GM19239 (cell line): ENCODE data around the gene D2HGDH.
A peak's percentile ranks its signal among the peaks of the same experiment; 100 is the strongest.

ENCODE experiments used
- DNase-seq: peaks from one replicate; pipeline ENCODE4 v3.0.0; 2011; ENCODE audit warnings: low spot score; ENCODE audit not compliant: insufficient read length
- FAIRE-seq: peaks from 2 replicates; lab custom pipeline; 2011; peaks lifted over from hg19 to GRCh38; lab: Jason Lieb, UNC

D2HGDH gene

GRCh38 chr2:241763551-241764274, 29.3 kb downstream of the D2HGDH start:
- no peak for FAIRE-seq
- no peak for DNase-seq

GRCh38 chr2:241764275-241765241, 30.1 kb downstream of the D2HGDH start:
- no peak for DNase-seq

DNA sequence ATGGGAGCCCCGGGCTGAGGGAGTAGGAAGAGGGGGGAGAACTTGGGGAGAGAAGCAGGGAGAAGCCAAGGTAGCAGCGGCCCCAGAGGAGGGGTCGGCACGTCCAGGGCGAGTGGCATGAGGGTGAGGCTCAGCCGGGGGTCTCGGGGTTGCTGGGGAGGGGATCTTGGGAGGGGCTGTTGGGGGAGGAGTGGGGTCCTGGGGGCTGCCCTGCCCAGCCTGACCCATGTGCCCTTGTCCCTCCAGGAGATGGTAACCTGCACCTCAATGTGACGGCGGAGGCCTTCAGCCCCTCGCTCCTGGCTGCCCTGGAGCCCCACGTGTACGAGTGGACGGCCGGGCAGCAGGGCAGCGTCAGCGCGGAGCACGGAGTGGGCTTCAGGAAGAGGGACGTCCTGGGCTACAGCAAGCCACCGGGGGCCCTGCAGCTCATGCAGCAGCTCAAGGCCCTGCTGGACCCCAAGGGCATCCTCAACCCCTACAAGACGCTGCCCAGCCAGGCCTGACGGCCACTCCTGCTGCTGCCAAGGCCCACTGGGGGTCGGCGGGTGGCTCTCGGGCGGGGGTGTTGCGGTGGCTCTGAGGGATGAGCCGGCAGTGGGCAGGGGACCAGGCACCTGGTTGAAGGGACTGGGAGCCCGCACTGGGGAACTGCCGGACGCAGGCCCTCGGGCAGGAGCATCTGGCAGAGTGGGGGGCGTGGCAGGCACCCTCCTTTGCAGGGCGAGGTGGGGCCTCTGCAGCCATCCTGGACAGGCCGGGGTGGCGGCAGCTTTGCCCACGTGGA, 33.2 kb downstream of the D2HGDH start:
- no peak for FAIRE-seq

More at GRCh38 chr2:241764275-241765241, 30.1 kb downstream of the D2HGDH start:
- FAIRE-seq: no peak

GRCh38 chr2:241768251-241768711, 33.9 kb downstream of the D2HGDH start:
- DNase-seq (peak; percentile 1), FAIRE-seq (no peak)

More for the DNA sequence above, 33.2 kb downstream of the D2HGDH start:
- DNase-seq: peak; percentile 1

DNA sequence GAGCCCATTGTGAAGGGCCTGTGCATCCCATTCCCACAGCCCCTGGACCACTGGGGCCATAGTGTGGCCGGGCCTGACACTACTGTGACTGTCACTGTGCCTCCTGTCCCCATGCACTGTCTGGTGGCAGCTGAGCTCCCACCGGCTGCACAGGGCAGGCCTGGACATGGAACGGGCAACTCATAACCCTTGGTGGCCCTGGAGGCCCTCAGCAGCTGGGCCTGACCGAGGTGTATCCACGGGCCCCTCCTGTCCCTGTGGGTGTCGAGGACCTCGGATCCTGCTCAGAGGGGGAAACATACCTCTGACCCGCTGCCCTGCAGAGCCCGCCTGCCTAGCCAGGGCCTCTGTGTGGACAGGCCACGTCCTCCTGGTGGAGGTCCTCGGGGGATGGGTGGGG, 34.4 kb downstream of the D2HGDH start:
- no peak for DNase-seq
- FAIRE-seq: no peak

DNA sequence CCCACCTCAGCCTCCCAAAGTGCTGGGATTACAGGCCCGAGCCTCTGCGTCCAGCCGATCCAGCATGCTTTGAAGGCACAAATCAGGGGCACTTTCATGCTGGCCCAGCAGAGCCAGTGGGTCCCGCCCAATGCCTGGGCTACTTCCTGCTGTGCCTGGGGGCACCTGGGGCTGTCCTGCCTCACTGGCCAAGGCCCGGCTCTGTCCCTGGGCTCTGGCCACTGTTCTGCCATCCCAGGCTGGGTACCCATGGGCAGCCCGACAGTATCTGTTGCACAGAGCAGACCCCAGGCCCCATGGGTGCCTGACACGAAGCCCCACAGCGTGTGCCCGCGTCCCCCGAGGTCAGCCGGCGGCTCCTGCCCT, 35.4 kb downstream of the D2HGDH start:
- FAIRE-seq (no peak), DNase-seq (peak; percentile 1)

GRCh38 chr2:241770185-241770935, 35.9 kb downstream of the D2HGDH start:
- no peak for FAIRE-seq
- peak; percentile 7 for DNase-seq

- no peak for FAIRE-seq
- DNase-seq: no peak
Observed at GRCh38 chr2:241770936-241771285, 36.5 kb downstream of the D2HGDH start.

- DNase-seq: peak; percentile 7
Observed at GRCh38 chr2:241771286-241772062, 37.0 kb downstream of the D2HGDH start.

DNA sequence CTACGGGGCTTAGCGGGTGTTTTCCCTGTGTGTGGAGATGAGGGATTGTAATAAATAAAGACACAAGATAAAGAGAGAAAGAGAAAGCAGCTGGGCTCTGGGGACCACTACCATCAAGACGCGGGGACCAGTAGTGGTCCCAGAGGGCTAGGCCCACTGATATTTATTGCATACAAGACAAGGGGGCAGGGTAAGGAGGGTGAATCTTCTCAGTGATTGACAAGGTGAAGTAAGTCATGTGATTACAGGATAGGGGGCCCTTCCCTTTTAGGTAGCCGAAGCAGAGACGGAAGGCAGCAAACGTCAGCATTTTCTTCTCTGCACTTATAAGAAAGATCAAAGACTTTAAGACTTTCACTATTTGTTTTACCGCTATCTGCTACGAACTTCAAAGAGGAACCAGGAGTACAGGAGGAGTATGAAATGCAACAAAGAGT, 37.7 kb downstream of the D2HGDH start:
- DNase-seq: peak; percentile 1
- no peak for FAIRE-seq

More at GRCh38 chr2:241771286-241772062, 37.0 kb downstream of the D2HGDH start:
- FAIRE-seq: no peak

DNA sequence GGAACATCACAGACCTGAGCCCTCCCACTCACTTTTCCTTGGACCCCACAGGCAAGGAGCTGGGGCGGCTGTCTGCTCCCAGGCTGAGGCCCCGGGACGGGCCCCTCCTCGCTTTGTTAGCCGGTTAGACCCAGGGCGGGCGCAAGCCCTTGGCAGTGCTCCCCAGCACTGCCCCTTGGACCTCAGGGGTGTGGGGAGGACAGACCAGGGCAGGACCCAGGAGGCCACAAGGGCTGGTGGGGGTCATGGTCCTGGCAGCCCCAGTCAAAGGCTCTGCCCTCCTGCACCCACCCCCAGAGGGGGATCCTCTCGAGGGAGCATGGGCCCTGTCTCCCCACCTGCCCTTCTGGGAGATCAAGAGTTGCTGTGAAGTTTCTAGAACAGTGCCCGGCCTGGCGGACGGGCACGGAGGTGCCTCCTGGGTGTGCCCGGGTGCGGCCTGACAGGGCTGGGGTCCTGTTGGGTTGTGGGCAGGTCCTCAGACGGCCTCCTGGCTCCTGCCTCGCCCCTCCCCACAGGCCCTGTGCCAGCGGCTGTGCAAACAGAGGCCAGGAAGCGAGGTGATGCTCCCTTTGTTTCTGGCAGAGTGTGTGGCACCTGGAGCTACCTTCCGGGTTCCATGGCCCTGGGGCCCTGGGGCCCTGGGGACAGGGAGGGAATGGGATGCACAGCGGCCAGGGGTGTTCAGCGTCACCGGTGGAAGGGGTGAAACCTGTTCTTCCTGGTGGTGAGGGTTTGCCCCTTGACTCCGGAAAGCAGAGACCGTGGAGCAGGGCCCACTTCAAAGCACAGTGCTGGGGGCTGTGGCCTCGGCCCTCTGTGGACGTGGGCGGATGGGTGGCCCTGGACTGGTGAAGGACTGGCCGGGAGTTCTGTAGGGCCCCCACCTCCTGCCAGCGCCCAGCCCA, 39.3 kb downstream of the D2HGDH start:
- DNase-seq: peak; percentile 4

DNA sequence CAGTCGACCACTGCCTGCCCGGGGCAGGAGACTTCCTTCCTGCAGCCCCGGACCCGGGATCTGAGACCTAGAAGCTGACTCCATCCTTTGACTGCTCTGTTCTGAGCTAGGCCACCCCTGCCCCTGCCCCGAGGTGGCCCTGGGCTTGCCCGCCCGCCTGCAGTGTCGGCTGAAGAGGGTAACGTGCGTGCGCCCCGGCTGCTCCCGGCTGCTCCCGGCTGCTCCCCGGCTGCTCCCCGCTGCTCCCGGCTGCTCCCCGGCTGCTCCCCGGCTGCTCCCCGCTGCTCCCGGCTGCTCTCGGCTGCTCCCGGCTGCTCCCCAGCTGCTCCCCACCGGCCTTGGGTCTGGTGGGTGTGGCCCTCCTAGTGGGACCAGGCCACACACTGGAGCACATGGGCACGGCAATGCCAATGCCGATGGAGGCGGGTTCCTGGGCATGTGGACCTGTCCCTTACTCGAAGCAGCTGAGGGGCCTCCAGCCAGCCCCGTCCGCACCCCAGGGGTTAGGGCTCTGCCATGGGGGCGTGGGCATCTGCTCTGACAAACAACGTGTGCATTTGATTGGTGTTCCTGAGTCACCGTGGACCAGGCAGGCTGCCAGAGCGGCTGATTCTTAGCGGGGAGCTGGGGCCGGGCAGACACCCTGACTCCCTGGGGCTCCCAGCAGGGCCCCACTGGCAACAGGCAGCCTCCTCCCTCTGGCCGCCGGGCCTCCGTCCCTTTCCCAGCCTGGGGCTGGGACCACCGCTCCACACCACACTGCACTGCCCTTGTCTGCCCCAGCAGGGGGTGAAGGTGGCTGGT, 40.2 kb downstream of the D2HGDH start:
- peak; percentile 3 for DNase-seq
- no peak for FAIRE-seq

More for the DNA sequence above, 39.3 kb downstream of the D2HGDH start:
- FAIRE-seq: no peak

GRCh38 chr2:241775223-241776177, 41.1 kb downstream of the D2HGDH start:
- DNase-seq: peak; percentile 2

DNA sequence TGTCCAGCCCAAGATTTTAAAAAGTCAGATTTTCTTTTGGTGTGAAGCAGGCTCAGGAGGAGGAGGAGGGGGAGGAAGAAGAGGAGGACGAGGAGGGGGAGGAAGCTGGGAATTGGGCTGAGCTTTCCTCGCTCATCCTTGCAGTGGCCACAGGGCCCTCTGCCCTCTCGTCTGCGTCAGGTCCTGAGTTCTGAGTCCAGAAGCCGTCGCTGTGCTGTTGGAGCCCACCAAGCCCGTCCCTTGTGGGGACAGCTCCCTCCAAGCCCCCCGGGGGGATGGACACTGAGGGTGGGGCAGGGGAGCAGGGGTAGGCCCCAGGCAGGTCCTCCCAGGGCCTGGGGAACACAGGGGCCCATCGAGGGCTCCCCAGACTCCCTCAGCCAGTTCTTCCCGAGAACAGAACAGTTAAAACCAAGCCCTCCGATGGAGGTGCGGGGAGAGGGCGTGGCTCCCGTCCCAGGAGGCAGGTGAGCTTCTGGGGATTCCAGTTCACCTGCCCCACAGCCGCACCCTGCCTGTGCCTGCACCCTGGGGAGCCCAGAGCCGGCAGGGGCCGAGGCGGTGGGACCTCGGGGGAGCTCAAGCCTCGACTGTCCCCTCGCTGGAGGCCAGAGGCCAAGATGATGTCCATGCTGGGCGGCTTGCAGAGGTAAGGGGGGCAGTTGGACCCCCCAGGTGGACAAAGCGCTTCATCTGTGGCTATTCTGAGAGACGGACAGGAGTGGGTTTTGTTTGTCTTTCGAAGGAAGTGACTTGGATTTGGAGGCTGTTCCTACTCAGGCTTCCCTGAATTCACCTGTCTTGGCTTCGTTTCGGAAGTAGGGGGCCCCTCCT, 42.1 kb downstream of the D2HGDH start, which contains the start of gene GAL3ST2:
TSS of gene GAL3ST2 (plus strand) at position 487 of the 834 bp plus-strand sequence. CDS start at position 621, 134 bp downstream.
- DNase-seq: peak; percentile 5
- FAIRE-seq: no peak

More at GRCh38 chr2:241775223-241776177, 41.1 kb downstream of the D2HGDH start:
- FAIRE-seq: no peak
